HG03469 (cell line): ENCODE results near the gene BCR.

Source experiments
- ATAC-seq: cut with Tn5 transposase; IDR thresholded peaks from one replicate; pipeline ENCODE4 v1.9.1; 2021; ENCODE audit warnings: mild to moderate bottlenecking, moderate library complexity, moderate number of reproducible peaks; ENCODE audit not compliant: unreplicated experiment

The BCR gene

DNA sequence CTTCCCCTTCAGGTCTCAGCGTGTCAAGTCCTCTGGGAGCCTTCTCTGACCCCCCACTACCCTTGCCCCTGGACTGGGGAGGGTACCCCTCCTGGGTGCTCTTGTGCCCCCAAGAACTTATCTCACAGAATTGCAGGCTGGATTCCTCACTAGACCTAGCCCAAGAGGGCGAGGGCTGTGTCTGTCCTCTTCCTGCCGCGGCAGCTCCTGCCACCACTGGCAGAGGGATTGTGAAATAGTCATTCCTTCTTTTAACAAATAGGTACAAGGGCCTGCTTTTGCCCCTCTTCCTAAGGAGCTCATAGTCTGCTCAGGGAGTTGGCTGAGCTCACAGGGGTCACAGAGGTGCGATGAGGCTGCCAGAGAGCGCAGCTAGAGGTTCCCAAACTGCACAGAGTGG is 29.5 kb upstream of the BCR start:
- ATAC-seq = no peak

DNA sequence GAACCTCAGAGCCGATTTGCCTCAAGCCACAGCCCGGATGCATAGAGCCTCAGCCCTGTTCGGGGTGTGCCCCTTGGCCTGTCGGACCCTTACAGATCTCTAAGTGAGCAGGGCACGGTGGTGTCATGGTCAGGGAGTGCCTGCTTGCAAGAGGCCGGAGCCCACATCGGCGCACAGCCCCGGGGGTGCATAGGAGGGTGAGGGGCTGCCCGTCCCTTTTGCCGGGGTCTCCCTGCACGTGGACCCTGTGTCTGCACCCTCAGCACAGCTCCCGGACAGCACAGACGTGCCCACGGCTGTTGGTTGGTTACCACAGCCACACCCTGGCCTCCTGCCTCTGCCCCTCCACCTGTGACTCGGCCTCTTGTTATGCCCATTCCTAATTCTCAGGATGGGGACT is 28.5 kb upstream of the BCR start:
- ATAC-seq = no peak

DNA sequence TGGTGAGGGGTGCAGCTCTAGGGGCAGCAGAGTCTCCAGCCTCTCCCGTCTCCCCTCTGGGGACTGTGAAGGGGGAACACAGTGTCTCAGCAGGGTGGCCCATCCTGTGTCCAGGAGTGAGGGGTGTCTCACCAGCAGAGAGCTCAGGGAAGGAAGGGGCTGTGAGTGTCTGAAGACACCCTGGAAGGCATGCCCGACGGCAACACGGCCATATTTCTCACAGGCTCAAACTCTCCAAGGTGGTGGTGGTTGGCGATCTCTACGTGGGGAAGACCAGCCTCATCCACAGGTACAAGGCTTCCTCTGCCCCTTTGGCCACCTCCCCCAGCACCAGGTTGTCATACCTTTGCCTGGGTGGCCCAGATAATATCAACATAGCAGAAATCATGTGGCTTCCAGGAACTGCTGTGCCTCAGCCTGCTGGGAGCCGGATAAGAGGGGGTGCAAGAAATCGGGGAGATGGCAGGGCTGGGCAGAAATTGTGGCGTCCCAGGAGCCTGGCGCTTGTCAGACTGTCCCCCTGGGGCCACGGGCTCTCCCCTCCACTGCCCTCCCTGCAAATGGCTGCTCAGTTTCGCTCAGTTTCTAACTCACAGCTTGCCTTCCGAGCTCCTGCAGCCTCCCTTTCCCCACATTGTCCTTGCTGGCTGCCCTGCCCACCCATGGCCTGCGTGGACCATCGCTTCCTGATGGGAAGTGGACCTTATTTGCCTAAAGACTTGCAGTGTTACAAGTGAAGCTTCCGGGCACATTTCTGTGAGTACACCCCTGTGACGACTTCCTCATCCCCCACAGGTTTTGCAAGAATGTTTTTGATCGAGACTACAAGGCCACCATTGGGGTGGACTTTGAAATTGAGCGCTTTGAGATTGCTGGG is 27.8 kb upstream of the BCR start:
- no peak for ATAC-seq

DNA sequence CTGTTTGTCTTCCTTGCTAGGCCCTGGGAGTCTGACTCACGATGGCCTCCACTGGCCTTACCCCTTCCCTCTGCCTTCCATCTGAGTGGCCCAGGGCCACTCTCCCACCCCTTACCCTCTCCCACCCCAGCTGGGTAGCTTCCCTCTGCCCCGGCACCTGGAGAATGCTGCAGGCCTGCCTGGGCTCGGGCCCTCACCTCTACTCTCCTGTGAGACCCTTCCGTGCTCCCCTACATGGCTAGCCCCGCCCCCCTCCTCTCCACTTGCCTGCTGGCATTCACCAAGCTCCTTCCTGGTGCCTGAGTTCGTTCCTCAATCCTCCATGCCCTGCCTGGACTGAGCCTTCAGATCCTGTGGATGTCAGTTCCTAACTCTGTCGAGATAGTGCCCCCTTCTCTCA is 26.3 kb upstream of the BCR start:
- ATAC-seq = no peak

DNA sequence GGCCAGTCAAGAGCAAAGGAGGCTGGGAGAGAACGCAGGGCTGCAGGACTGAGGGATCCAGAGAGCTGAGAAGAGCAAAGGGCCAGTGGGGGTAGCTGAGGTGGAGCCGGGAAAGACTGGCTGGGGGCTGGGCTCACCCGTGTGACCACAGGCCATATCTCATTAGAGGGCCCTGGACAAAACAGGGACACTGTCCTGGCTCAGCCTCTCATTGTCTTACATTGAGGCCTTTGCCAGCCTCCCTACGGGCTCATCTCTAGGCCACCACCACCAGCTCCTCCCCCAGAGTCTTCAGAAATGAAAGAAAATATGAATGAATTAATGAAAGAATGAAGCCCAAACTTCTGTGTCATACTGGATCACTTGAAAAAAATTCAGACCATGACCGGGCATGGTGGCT is 25.8 kb upstream of the BCR start:
- ATAC-seq = no peak

DNA sequence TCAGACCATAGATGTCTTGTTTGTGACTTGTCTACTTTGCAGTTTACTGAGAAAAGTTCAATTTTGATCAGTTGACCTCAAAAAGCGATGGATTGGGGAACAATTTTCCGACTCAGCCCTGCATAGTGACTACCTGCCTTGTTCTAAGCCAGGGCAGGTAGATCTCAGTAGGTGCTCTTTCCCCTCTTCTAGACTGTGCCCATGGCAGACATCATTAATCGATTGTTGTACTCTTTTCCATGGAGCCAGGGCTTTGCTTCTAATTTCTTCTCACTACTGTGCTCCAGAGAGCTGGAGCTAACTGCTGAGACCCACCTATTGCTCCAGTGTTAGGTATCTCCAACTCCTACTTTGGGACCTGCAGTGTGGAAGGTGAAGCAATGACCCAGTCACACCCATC is 25.2 kb upstream of the BCR start:
- no peak for ATAC-seq

DNA sequence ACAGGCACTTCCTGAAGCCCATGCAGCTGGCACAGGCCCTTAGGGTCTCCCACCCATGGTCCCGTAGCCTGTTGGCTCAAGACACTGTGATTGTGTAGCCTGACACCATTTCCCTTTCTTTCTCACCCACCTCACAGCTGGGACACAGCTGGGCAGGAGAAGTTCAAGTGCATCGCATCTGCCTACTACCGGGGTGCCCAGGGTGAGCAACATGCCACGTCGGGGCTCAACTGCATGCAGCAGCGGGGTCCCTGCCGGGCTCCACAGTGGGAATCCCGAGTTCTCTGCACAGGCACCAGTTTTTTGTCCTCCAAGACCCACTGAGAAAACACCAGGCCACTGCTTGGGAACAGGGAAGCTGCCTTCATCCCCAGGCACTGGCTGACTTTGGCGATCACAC is 24.5 kb upstream of the BCR start:
- no peak for ATAC-seq

DNA sequence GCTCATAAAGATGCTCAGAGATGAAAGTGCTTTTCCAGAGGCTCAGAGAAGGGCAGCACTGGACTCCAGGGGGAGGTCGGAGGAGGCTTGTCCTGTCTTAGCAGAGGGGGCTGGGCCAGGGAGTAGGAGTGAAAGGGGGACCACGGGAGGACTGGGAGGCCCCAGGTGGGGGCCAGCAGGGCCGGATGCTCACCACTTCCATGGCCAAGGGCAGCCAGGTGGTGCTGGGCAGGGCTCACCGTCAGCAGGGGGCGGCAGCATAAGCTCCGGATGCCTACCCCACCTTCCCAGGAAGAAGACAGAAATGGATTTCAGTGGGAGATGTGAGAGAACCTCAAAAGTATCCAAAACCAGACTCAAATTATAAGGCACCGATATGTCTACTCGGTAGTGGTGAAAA is 24.0 kb upstream of the BCR start:
- ATAC-seq = no peak

DNA sequence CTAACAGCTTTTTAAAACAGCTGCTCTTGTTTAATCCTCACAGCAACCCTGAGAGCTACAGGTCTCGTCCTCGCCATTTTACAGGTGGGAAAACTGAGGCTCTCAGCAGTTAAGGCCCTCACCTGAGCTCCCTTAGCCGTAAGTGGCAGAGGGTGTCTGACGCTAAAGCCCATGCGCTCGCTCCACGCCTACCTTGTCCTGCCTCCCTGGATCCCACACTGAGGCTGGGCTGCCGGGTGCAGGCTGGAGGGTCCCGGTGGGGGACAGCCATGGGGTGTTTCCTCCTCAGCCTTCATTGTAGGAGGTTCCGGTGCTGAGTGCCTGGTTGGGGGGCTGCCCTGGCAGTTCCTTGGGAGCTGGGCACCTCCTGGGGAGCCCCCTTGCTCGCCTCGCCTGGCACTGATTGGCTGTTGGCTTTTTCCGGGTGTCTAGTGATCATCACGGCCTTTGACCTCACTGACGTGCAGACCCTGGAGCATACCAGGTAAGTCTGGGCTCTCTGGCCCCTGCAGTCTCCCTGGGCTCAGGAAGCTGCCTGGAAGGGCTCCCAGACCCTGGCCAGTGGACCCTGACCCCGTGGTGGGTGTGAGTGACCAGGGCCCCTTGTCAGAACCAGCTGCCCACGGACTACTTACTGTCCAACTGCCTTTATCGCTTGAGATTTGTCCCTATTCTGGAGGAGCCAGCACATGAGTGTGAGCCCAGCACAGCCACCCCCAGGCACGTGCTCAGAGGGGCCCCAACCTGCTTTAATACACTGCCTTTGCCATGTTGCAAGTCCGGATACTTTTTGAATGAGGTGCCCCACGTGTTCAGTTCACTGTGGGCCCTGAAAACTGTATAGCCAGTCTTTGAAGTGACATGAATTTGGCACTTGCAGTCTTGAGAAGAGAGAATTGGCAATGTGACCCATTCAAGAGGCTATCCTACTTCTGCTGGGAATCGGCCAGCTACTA is 22.5 kb upstream of the BCR start:
- ATAC-seq = no peak

DNA sequence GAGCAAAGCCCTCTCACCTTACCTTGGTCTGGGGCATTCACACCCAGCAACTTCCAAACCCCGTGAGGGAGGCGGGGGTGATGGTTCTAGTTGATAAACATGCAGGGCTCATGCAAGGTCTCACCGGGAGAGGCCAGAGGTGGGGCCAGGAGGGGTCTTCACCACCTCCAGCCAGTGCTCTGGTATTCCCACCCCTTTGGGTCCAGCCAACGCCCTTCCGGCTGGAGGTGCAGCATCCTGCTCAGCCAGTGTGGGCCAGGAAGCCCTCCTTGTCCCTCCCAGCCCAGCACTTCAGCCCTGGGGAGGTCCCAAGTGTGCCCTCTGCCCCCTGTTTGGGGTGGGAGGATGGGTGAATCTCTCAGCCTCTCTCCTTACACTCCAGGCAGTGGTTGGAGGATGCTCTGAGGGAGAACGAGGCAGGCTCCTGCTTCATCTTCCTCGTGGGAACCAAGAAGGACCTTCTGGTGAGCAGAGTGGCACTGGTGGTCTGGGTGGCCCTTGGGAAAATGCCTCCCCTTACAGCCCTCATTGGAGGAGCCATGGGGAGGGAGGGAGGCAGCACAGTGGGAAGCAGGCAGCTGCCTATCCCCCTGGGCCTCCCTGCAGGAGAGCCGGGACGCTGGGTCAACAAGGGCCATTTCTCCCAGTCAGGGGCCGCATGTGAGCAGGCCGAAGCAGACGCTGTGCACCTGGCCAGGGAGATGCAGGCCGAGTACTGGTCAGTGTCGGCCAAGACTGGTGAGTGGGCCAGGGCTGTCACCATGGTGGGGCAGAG is 21.6 kb upstream of the BCR start:
- ATAC-seq = no peak

DNA sequence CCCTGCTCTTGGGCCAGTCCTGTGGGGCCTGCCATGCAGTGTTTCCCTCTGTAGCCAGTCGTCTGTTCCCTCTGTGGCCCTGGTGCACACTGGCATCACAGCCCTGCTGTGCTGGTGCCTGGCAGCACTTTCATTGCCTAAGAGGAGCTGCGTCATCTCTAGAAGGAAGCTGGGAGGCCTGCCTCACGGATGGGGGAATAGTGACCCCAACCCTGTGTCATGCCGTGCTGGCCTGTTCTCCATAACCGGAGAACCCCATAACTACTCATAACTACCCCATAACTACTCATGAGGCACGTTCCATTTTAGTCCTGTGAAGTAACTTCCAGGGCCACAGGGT is 21.0 kb upstream of the BCR start:
- ATAC-seq = no peak

DNA sequence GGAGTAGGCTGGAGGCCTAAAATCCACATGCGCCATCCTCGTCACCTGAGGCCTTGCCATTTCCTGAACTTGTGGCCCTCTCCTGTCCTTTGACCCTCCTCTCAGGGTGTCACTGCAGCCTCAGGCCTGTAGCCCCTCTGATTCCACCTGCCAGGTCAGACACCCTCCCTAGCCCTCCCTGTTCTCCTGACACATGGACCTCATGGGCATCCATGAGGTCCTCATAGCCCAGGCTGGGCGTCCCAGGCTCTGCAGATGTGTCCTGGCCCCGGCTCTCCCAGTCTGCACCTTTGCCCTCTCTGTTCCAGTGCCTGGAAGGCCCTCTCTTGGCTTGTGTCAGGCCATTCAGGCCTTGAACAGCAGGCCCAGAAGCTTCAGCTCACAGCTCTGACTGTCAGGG is 19.3 kb upstream of the BCR start:
- no peak for ATAC-seq

DNA sequence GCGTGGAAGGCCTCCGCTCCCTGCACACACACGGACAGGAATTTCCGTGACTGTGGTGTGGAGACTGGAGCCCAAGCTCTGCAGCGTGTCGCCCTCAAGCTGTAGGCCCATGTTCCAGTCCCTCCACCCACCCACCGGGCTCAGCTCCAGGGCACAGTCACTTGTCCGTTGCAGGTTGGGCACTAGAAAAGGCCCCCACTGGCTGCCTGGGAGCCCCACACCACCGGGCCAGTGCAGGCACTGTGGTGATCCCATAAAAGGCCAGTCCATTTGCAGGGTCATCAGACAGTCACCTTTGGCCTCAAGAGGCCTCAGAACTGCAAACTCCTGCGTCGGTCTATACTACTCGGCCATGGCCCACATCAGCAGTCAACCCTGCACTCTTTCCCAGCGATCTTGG is 18.7 kb upstream of the BCR start:
- ATAC-seq = no peak

DNA sequence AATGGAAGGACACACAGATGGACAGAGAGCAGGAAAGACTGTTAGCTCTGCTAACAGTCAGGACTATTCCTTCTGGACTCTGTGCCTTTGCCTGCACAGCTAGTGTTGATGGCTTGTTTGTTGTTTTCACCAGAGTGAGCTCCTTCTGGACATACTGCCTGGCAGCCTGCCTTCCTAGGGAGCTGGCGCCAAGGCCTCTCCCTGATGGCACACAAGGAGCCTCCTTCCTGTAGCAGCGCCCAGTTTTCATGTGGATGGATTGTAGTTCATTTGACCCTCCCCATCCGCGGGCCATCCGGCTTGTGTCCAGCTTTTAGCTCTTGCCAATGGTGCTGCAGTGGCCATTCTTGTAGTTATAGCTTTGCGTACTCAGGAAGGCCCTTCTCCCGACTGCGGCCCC is 16.6 kb upstream of the BCR start:
- no peak for ATAC-seq

DNA sequence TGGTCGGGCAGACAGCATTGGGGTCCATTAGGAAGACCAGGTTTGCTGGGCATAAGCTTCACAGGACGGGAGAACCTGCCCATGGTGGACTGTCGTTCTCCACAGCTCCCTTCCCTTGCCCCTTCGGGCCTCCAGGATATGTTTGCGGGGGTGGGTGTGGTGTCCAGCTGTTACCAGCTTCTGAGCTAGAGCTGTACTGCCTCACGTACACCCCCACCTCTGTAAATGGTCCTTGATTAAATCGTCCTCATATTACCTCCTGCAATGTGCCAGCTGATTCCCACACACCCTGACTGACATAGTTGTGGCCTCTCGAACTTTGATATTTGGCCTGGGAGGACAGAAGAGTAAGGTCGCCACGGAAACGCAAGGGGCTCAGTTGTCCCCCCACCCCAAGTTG is 16.2 kb upstream of the BCR start:
- ATAC-seq = no peak

DNA sequence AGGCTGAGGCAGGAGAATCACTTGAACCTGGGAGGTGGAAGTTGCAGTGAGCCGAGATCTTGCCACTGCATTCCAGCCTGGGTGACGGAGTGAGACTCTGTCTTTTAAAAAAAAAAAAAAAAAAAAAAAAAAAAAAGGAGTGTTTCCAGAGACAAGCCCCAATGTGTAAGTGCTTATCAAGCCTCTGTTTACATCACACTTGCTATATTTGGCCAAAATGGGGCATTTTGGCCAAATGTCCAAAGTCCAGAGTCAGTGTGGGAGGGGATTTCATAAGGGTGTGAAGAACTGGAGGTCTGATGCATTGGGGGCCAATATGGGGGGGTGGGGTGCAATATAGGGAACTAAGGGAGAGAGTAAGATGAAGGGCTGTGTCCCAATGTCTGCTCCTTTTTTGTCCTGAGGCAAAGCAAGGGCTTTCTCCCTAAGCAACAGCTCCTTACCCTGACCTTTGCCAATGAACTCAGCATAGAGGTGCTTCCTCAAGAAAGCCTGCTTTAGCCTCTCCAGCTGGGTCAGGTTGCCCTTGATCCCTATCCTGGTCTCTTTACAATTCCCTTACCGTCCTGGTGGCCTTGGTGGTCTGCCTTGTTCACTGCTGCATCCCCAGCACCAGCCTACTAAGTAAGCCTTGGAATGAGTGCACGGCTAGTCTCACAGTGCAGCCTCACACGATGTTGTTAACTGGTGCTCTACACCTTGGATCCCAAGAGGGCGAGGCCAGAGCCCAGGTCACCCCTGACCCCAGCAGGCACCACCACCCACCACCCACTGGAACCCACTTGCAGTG is 14.1 kb upstream of the BCR start:
- no peak for ATAC-seq

DNA sequence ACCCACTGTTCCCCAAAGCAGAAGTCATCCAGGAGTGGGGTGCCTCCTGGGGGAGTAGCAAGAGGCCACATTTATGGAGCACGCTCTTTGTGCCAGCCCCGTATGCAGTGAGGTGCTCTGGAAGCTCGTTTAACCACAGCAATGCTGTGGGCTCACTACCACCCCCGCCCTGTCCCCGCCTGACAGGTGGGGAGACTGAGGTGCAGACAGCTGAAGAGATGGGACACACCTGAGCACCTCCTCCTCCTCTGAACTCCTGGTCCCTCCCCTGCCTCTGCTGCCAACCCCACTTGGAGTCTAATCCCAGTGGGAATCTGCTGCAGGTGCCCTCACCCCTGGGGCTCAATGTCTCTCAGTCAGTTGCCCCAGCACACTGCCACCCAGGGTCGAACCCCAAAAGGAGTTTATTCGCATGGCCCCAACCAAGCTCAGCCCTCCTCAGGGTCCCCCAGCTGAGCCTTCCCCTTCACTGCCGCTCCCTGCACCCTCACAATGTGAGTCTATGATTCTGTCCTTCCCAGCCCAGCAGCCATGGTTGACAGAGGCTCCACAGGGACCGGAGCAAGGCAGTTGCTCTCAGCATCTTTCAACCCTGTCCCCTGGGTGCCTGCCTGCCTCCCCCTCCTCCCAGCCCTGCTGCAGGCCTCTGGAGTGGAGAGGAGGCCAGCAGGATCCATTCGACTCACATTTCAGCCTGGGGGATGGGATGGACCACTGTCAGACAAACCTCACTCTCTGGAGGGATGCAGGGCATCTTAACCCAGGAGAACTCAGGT is 13.3 kb upstream of the BCR start:
- ATAC-seq = no peak

DNA sequence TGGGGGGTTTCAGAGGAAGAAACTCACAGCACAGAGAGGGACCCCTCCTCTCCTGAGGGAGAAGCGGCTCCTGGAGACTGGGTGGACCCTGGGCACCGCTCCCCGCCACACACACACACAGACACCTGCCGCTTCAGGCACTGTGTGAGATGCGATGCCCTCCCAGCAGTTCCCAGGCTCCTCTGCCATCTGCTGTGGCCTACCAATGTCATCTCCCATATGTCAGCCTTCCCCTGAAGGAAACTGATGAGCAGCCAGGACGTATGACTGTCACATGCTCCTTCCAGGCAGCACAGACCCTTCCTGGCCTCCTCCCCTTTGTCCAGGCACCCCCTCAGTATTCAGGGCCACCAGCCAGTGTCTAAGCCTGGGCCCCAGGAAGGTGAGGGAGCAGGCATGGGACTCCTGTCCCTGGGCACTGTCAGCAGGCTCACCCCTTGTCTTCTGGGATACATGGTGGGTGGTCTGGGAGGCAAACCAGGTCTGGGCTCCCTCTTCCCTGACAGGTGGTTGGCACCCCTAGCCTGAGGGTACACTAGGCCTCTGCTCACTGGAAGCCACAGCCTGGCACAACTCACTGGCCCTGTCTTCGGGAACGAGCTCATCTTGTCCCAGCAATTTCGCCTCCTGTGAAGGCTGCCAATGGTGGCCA is 11.8 kb upstream of the BCR start:
- no peak for ATAC-seq

DNA sequence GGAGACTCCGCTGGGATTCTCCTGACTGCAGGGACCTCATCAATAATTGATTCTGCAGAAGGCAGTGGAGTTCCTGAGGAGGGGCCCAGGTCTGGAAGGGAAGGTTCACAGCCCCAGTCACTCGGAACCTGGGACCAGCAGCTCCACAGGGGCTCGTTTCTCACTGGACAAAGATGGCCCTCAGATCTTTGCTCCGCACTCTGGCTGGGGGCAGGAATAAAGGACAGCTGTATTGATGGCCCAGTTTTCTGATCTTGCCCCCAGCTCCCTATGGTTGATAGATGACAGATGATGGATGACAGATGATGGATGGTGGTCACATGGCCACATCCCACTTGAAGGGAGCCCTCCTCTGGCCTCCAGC is 11.3 kb upstream of the BCR start:
- ATAC-seq = no peak
